Activated naive CD4-positive, alpha-beta T cell treated with anti-CD3 and anti-CD28 coated beads for 36 hours (primary cell): ENCODE measurements around the gene ATXN1L. TPM values are rescaled to one million over a fixed set of nuclear protein-coding genes. Genes with fewer than 3 reads are reported as not detected.
A peak's percentile ranks its signal among the peaks of the same experiment; 100 is the strongest.
"Not testable (repeated sequence)": the region's sequence is repeated elsewhere in the genome, so short reads cannot be mapped to it uniquely, and the experiment has no call there.

Source experiments
- CTCF ChIA-PET: fragments of 350-600 bp; sonication (Branson Sonifier 250); formaldehyde crosslinking; loops from one replicate; lab custom pipeline; 2021; ENCODE audit warnings: antibody characterized with exemption; lab: Charles Lee
- DNase-seq: peaks from one replicate; pipeline ENCODE4 v3.0.0-alpha.2; 2020
- H3K27ac Mint-ChIP-seq: one replicate; pipeline ENCODE4 v1.8.0; 2021; ENCODE audit warnings: mild to moderate bottlenecking, mixed read lengths
- H3K27me3 Mint-ChIP-seq: one replicate; pipeline ENCODE4 v1.8.0; 2021; ENCODE audit warnings: low read depth, mixed read lengths
- H3K36me3 Mint-ChIP-seq: one replicate; pipeline ENCODE4 v1.8.0; 2021; ENCODE audit warnings: low read depth, mixed read lengths
- H3K4me1 Mint-ChIP-seq: one replicate; pipeline ENCODE4 v1.8.0; 2021; ENCODE audit warnings: low read depth, mixed read lengths
- H3K4me3 Mint-ChIP-seq: one replicate; pipeline ENCODE4 v1.8.0; 2021; ENCODE audit warnings: mild to moderate bottlenecking, moderate library complexity, mixed read lengths
- H3K9me3 Mint-ChIP-seq: one replicate; pipeline ENCODE4 v1.8.0; 2021; ENCODE audit warnings: mixed read lengths
- intact Hi-C: fragments of 100-400 bp; cut with micrococcal nuclease; formaldehyde crosslinking; loops from one replicate; pipeline ENCODE4 v1.15.1; 2023
- total RNA-seq, 2 experiments: library from RNA; stranded (reverse); gene quantifications; one replicate each; pipeline ENCODE4 v1.2.3, GENCODE V29; 2021

Gene ATXN1L
- 10 to 100 TPM; 11.3 to 11.9 TPM for total RNA-seq

GRCh38 chr16:71845639-71846430 lies at the start of gene ATXN1L:
Gene ATXN1L (plus strand): TSS chr16:71845976. CDS start chr16:71849741, 3,765 bp downstream.
- Mint-ChIP-seq H3K9me3 (no peaks in the 10 kb centered on the region), H3K27me3 (no peaks in the 10 kb centered on the region), H3K4me3 (peak within 1 kb of the TSS; percentile 88), H3K4me1 (peaks cover 44% of the 10 kb centered on the region), H3K27ac (peak within 1 kb of the TSS; percentile 93), H3K36me3 (peaks cover 16% of the 10 kb centered on the region)
- CTCF ChIA-PET = interaction anchor here (0.6 to 1.1 kb wide), 4 partner anchors 12 to 40 kb away, joined by 3 to 6 read pairs (median 4); no protein-coding TSS in a partner anchor
- intact Hi-C loops = loop anchor here (1.0 kb wide), 2 partner anchors 7 to 162 kb away; partner anchors contain the start of gene DHODH
- DNase-seq = peak; percentile 90

- CTCF ChIA-PET = no interaction called here
- no peak for DNase-seq
- no peak overlapping the region for H3K27ac Mint-ChIP-seq
- intact Hi-C loops = no loop called here
- H3K4me3 Mint-ChIP-seq = no peak overlapping the region
- no peaks in the 10 kb centered on the region for H3K9me3 Mint-ChIP-seq
- H3K36me3 Mint-ChIP-seq = peaks cover 9% of the 10 kb centered on the region
- no peaks in the 10 kb centered on the region for H3K27me3 Mint-ChIP-seq
- peaks cover 51% of the 10 kb centered on the region for H3K4me1 Mint-ChIP-seq
These were observed 49.2 kb upstream of the ATXN1L start for GRCh38 chr16:71796501-71797097.

GRCh38 chr16:71803305-71803690 lies 42.5 kb upstream of the ATXN1L start:
- no peak for DNase-seq
- intact Hi-C loops = no loop called here
- CTCF ChIA-PET = no interaction called here
- no peaks in the 10 kb centered on the region for H3K27me3 Mint-ChIP-seq
- H3K27ac Mint-ChIP-seq = peak overlapping the region; percentile 36
- peaks cover 35% of the 10 kb centered on the region for H3K4me1 Mint-ChIP-seq
- peaks cover 7% of the 10 kb centered on the region for H3K36me3 Mint-ChIP-seq
- no peak overlapping the region for H3K4me3 Mint-ChIP-seq
- H3K9me3 Mint-ChIP-seq = no peaks in the 10 kb centered on the region

- peaks cover 47% of the 10 kb centered on the region for H3K4me1 Mint-ChIP-seq
- H3K9me3 Mint-ChIP-seq = no peaks in the 10 kb centered on the region
- CTCF ChIA-PET = interaction anchor here (0.8 to 3.3 kb wide), 2 partner anchors 63 to 75 kb away, joined by 5 to 20 read pairs; partner anchors contain the start of gene ZNF821
- H3K27me3 Mint-ChIP-seq = no peaks in the 10 kb centered on the region
- H3K27ac Mint-ChIP-seq = peak overlapping the region; percentile 100
- peak overlapping the region; percentile 90 for H3K4me3 Mint-ChIP-seq
- H3K36me3 Mint-ChIP-seq = peaks cover 6% of the 10 kb centered on the region
- peak; percentile 65 for DNase-seq
- intact Hi-C loops = loop anchor here (1.0 to 5.0 kb wide), 5 partner anchors 54 to 323 kb away; partner anchors contain the start of genes DHODH, DHX38 and TXNL4B
These were observed 37.7 kb upstream of the ATXN1L start for GRCh38 chr16:71807905-71808592.

- H3K36me3 Mint-ChIP-seq = peaks cover 3% of the 10 kb centered on the region
- DNase-seq = peak; percentile 97
- CTCF ChIA-PET = interaction anchor here (0.5 to 3.3 kb wide), 2 partner anchors 20 to 74 kb away, joined by 3 to 20 read pairs; partner anchors contain the start of gene ZNF821
- H3K4me3 Mint-ChIP-seq = peak within 1 kb of the TSS; percentile 90
- H3K27ac Mint-ChIP-seq = peak within 1 kb of the TSS; percentile 100
- intact Hi-C loops = loop anchor here (1.0 to 5.0 kb wide), 8 partner anchors 9 to 324 kb away; partner anchors contain the start of genes DHODH, DHX38, IST1 and TXNL4B
- H3K4me1 Mint-ChIP-seq = peaks cover 42% of the 10 kb centered on the region
- H3K27me3 Mint-ChIP-seq = no peaks in the 10 kb centered on the region
- no peaks in the 10 kb centered on the region for H3K9me3 Mint-ChIP-seq
These were observed 37.0 kb upstream of the ATXN1L start, which contains the start of gene AP1G1 for GRCh38 chr16:71808593-71809459. Gene AP1G1 (minus strand): TSS chr16:71808834. CDS start chr16:71789479, 19,355 bp downstream.

DNA sequence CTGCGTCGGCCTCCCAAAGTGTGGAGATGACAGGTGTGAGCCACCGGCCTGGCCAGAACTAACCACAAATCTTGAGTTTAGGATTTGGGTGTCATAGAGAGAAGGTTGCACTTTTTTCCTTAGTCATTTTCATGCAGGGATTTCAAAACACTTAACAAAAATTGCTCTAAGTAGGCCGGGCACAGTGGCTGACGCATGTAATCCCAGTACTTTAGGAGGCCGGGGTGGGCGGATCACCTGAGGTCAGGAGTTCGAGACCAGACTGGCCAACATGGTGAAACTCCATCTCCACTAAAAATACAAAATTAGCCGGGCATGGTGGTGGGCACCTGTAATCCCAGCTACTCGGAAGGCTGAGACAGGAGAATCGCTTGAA lies 35.6 kb upstream of the ATXN1L start:
- CTCF ChIA-PET, H3K9me3 Mint-ChIP-seq, intact Hi-C loops: not testable (repeated sequence)

DNA sequence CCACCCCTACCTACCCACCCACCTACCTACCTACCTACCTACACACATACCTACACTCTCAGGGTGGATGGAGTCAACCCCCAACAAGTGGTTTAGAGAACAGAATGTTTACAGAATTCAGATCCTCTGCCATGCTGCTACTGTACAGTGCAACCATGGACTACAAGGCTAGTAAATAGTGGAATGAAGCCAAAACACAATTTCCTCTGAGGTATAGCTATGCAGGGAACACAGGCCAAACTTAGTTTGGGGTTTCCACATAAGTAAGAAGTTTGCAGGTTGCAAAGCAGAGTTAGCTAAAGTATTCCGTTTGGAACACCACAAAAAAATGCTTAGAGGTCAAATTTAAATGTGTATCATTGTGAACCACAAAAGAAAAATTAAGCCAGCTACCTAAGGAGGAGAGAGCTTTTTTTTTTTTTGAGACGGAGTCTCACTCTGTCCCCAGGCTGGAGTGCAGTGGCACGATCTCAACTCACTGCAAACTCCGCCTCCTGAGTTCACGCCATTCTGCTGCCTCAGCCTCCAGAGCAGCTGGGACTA lies 34.4 kb upstream of the ATXN1L start:
- Mint-ChIP-seq H3K4me3 (no peak overlapping the region), H3K27me3 (no peaks in the 10 kb centered on the region), H3K4me1 (peaks cover 33% of the 10 kb centered on the region), H3K27ac (peak overlapping the region; percentile 36), H3K9me3 (no peaks in the 10 kb centered on the region), H3K36me3 (peaks cover 3% of the 10 kb centered on the region)
- CTCF ChIA-PET = interaction anchor here (0.6 to 1.1 kb wide), 3 partner anchors 29 to 72 kb away, joined by 3 read pairs; no protein-coding TSS in a partner anchor
- intact Hi-C loops = no loop called here
- no peak for DNase-seq

More for the DNA sequence above, 35.6 kb upstream of the ATXN1L start:
- not testable (repeated sequence) for H3K36me3 Mint-ChIP-seq, DNase-seq, H3K27me3 Mint-ChIP-seq
- Mint-ChIP-seq H3K27ac (peak overlapping the region; percentile 100), H3K4me1 (peaks cover 33% of the 10 kb centered on the region), H3K4me3 (peak overlapping the region; percentile 90)

DNA sequence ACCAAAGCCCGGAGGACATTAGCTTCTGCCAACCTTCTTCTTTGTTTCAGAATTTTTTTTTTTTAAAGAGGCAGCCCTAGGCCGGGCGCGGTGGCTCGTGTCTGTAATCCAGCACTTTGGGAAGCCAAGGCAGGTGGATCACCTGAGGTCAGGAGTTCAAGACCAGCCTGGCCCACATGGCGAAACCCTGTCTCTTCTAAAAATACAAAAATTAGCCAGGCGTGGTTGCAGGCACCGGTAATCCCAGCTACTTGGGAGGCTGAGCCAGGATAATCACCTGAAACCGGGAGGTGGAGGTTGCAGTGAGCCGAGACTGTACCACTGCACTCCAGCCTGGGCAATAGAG lies 28.6 kb upstream of the ATXN1L start:
- CTCF ChIA-PET = interaction anchor here (0.7 kb wide), 1 partner anchor 20 kb away, joined by 3 read pairs; no protein-coding TSS in a partner anchor
- not testable (repeated sequence) for H3K4me3 Mint-ChIP-seq
- H3K27ac Mint-ChIP-seq = peak overlapping the region; percentile 84

GRCh38 chr16:71826533-71827017 lies 19.2 kb upstream of the ATXN1L start:
- Mint-ChIP-seq H3K36me3 (peaks cover 4% of the 10 kb centered on the region), H3K4me1 (peaks cover 4% of the 10 kb centered on the region), H3K9me3 (no peaks in the 10 kb centered on the region), H3K27me3 (no peaks in the 10 kb centered on the region), H3K4me3 (no peak overlapping the region), H3K27ac (no peak overlapping the region)
- intact Hi-C loops = no loop called here
- DNase-seq = no peak
- CTCF ChIA-PET = no interaction called here

More for the DNA sequence above, 28.6 kb upstream of the ATXN1L start:
- intact Hi-C loops = loop anchor here (2.0 kb wide), 1 partner anchor 78 kb away; the partner anchor contains the start of gene IST1
- not testable (repeated sequence) for H3K27me3 Mint-ChIP-seq, H3K36me3 Mint-ChIP-seq, H3K9me3 Mint-ChIP-seq, DNase-seq
- H3K4me1 Mint-ChIP-seq = peaks cover 23% of the 10 kb centered on the region

GRCh38 chr16:71830359-71830758 lies 15.4 kb upstream of the ATXN1L start:
- intact Hi-C loops = no loop called here
- CTCF ChIA-PET = no interaction called here
- Mint-ChIP-seq H3K36me3 (peaks cover 4% of the 10 kb centered on the region), H3K4me1 (peaks cover 4% of the 10 kb centered on the region), H3K27ac (no peak overlapping the region), H3K27me3 (no peaks in the 10 kb centered on the region), H3K9me3 (no peaks in the 10 kb centered on the region), H3K4me3 (no peak overlapping the region)
- no peak for DNase-seq

DNA sequence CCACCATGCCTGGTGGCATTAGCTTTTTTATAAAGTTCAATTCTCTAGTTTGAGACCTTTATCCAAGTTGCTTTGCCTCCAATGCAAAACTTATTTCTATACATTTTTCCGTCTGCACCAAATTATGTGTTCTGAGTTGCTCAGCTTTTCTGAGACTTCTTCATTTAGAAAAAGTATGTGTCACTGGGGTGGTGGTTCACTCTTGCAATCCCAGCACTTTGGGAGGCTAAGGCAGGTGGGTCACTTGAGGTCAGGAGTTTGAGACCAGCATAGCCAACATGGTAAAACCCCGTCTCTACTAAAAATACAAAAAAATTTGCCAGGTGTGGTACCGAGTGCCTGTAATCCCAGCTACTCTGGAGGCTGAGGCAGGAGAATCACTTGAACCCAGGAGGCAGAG lies 14.1 kb upstream of the ATXN1L start:
- DNase-seq, CTCF ChIA-PET, intact Hi-C loops, H3K9me3 Mint-ChIP-seq, H3K4me1 Mint-ChIP-seq, H3K27ac Mint-ChIP-seq, H3K36me3 Mint-ChIP-seq, H3K4me3 Mint-ChIP-seq, H3K27me3 Mint-ChIP-seq: not testable (repeated sequence)
